ENCODE data around the gene SYNGAP1.

DNA sequence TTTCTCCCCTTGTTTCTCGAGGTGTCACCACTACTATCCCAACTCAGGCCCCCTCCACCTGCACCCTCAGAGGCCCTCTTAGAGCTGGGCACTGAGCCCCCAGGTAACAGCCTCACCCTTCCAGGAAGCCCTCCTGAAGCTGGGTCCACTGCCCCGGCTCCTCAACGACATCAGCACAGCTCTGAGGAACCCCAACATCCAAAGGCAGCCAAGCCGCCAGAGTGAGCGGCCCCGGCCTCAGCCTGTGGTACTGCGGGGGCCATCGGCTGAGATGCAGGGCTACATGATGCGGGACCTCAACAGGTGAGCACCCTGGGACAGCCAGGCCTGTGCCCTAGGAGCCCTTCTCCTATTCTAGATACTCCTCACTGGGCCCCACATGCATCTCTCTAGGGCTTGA is 21.6 kb downstream of the SYNGAP1 start:
- TF ChIP-seq POLR2A (IDR thresholded peaks at IDR 0.05; ENCODE audit: low read length) (no peak), GATA1 (IDR thresholded peaks at IDR 0.05; ENCODE audit: low read depth, low read length) (no peak)
